HL-60 (cell line): ENCODE data around the gene PTPRF.

ENCODE experiments used
- DNase-seq, 2 experiments: peaks; one replicate each; pipeline ENCODE4 v3.0.0-alpha.2; 2010 to 2020; ENCODE audit warnings: low read depth in 1 of 2, low spot score in 1 of 2
- H3K27ac ChIP-seq: fragments of 250-450 bp; sonication (Bioruptor Pico); replicated peaks from 2 replicates; pipeline ENCODE4 v1.5.1; 2020; ENCODE audit warnings: mild to moderate bottlenecking, moderate library complexity
- H3K27me3 ChIP-seq: fragments of 250-450 bp; sonication (Bioruptor Pico); 2 replicates; pipeline ENCODE4 v1.5.1; 2021; ENCODE audit warnings: mild to moderate bottlenecking, moderate library complexity; ENCODE audit not compliant: insufficient read depth, poor library complexity, severe bottlenecking
- H3K4me3 ChIP-seq: replicated peaks from 2 replicates; pipeline ENCODE4 v1.5.1; 2011; ENCODE audit warnings: mild to moderate bottlenecking, control low read depth, low read length; ENCODE audit not compliant: insufficient read depth
- CTCF ChIP-seq: IDR thresholded peaks from one replicate; pipeline ENCODE4 v1.5.1; 2011; ENCODE audit warnings: low read length, control low read depth, inconsistent platforms; ENCODE audit not compliant: insufficient read depth
- GABPA ChIP-seq: IDR thresholded peaks from 2 replicates; pipeline ENCODE4 v1.6.1; 2012; ENCODE audit warnings: low read depth
- POLR2AphosphoS5 ChIP-seq: IDR thresholded peaks from 2 replicates; pipeline ENCODE4 v1.6.1; 2012; ENCODE audit warnings: low read depth
- REST ChIP-seq: IDR thresholded peaks from 2 replicates; pipeline ENCODE4 v1.6.1; 2012; ENCODE audit warnings: low read depth; ENCODE audit not compliant: insufficient replicate concordance
- SPI1 ChIP-seq: IDR thresholded peaks from 2 replicates; pipeline ENCODE4 v1.6.1; 2012; ENCODE audit warnings: low read depth, mild to moderate bottlenecking, borderline replicate concordance

Gene PTPRF

GRCh38 chr1:43620956-43621355 lies 90.3 kb downstream of the PTPRF start:
- no peak for DNase-seq
- TF ChIP-seq POLR2AphosphoS5 = no peak
- TF ChIP-seq CTCF = no peak
- TF ChIP-seq SPI1 = no peak
- no peak for TF ChIP-seq REST
- Histone ChIP-seq H3K27ac (no peak overlapping the region), H3K27me3 (no peaks in the 10 kb centered on the region), H3K4me3 (no peak overlapping the region)

GRCh38 chr1:43621386-43621785 lies 90.7 kb downstream of the PTPRF start:
- Histone ChIP-seq H3K27me3 (no peaks in the 10 kb centered on the region), H3K27ac (no peak overlapping the region), H3K4me3 (no peak overlapping the region)
- no peak for DNase-seq
- no peak for TF ChIP-seq REST
- no peak for TF ChIP-seq CTCF
- TF ChIP-seq GABPA = no peak
- TF ChIP-seq POLR2AphosphoS5 = no peak
- no peak for TF ChIP-seq SPI1

GRCh38 chr1:43621861-43622260 lies 91.2 kb downstream of the PTPRF start:
- DNase-seq = no peak
- TF ChIP-seq CTCF = no peak
- no peak for TF ChIP-seq REST
- TF ChIP-seq SPI1 = no peak
- no peak for TF ChIP-seq GABPA
- no peak for TF ChIP-seq POLR2AphosphoS5
- Histone ChIP-seq H3K27me3 (no peaks in the 10 kb centered on the region), H3K4me3 (no peak overlapping the region), H3K27ac (no peak overlapping the region)
